Myocyte (in vitro differentiated cells): ENCODE results near the gene MINAR2. TPM values are rescaled to one million over a fixed set of nuclear protein-coding genes. Genes with fewer than 3 reads are reported as not detected.

Source experiments
- DNase-seq: peaks from one replicate; pipeline ENCODE4 v3.0.0-alpha.2; 2012; ENCODE audit warnings: low read depth
- total RNA-seq: library from RNA; depleted of rRNA; stranded (reverse); fragments of >200 nt; gene quantifications from 2 replicates; pipeline ENCODE4 v1.2.3, GENCODE V29; 2014

The MINAR2 gene
- total RNA-seq, 1 donor from 2014 or later = not detected

- peak; percentile 75 for DNase-seq
These were observed 23.4 kb downstream of the MINAR2 start for GRCh38 chr5:129771058-129771838.

GRCh38 chr5:129773376-129773775, 25.5 kb downstream of the MINAR2 start:
- no peak for DNase-seq

GRCh38 chr5:129781594-129781993, 33.7 kb downstream of the MINAR2 start:
- peak; percentile 59 for DNase-seq

- DNase-seq = no peak
These were observed 55.5 kb downstream of the MINAR2 start for GRCh38 chr5:129803403-129803802.

GRCh38 chr5:129804705-129805104, 56.8 kb downstream of the MINAR2 start:
- DNase-seq = no peak

GRCh38 chr5:129807162-129807814, 59.4 kb downstream of the MINAR2 start:
- no peak for DNase-seq

Other genes with a start within 250 kb of the MINAR2 start
- 8.3 and 12.8 TPM in 2 replicates for gene CHSY3, start 156.4 kb downstream of the MINAR2 start, total RNA-seq